Peyer's patch (tissue), 4 donors: ENCODE measurements around the gene PAM. TPM values are rescaled to one million over a fixed set of nuclear protein-coding genes. Genes with fewer than 3 reads are reported as not detected.

ENCODE experiments used
- DNase-seq, 3 donors: peaks; one replicate each; pipeline ENCODE4 v3.0.0-alpha.2; 2017 to 2019
- H3K27ac ChIP-seq, 4 donors: fragments of 200-600 bp; sonication (generic); one replicate each; pipeline ENCODE4 v1.5.1; 2016 to 2019
- H3K27me3 ChIP-seq, 2 donors: fragments of 200-600 bp; sonication (generic); one replicate each; pipeline ENCODE4 v1.5.1; 2019
- H3K36me3 ChIP-seq, 3 donors: fragments of 200-600 bp; sonication (generic); one replicate each; pipeline ENCODE4 v1.5.1; 2016 to 2019
- H3K4me1 ChIP-seq, 4 donors: fragments of 200-600 bp; sonication (generic); one replicate each; pipeline ENCODE4 v1.5.1; 2016 to 2019
- H3K4me3 ChIP-seq, 4 donors: fragments of 200-600 bp; sonication (generic); 1 replicate in 3 of 4; 2 replicates in 1 of 4; pipeline ENCODE4 v1.5.1; 2016 to 2019; ENCODE audit warnings: mild to moderate bottlenecking in 1 of 4
- H3K9me3 ChIP-seq, 4 donors: fragments of 200-600 bp; sonication (generic); one replicate each; pipeline ENCODE4 v1.5.1; 2016 to 2019; ENCODE audit warnings: mild to moderate bottlenecking in 1 of 4
- CTCF ChIP-seq, 6 experiments: fragments of 450-650 bp in 4 of 6; fragments of 200-600 bp in 2 of 6; sonication (generic) in 1 of 6; IDR thresholded peaks; one replicate each; pipeline ENCODE4 v1.5.1; 2017 to 2019; ENCODE audit warnings: antibody characterized with exemption in 6 of 6, mild to moderate bottlenecking in 3 of 6, moderate library complexity in 1 of 6
- POLR2A ChIP-seq, 2 donors: fragments of 450-650 bp; IDR thresholded peaks; one replicate each; pipeline ENCODE4 v1.5.1; 2017; ENCODE audit warnings: antibody characterized with exemption in 2 of 2, mild to moderate bottlenecking in 2 of 2, moderate library complexity in 2 of 2
- total RNA-seq, 4 donors: library from RNA; depleted of rRNA; stranded (reverse); fragments of >200 nt; gene quantifications; one replicate each; pipeline ENCODE4 v1.1.0, GENCODE V29; 2016

Gene PAM
- total RNA-seq, 4 donors from 2014 or later, result 58.6 to 130 (median 109) TPM

- H3K9me3 ChIP-seq, result no peaks in the 10 kb centered on the region
- H3K4me3 ChIP-seq, result no peak overlapping the region
- DNase-seq, result no peak
- no peak overlapping the region for H3K27ac ChIP-seq
- H3K4me1 ChIP-seq, result no peaks in the 10 kb centered on the region
- no peak for TF ChIP-seq POLR2A (IDR thresholded peaks at IDR 0.05)
- TF ChIP-seq CTCF (IDR thresholded peaks at IDR 0.05), result no peak
- H3K27me3 ChIP-seq, result no peaks in the 10 kb centered on the region
- no peaks in the 10 kb centered on the region for H3K36me3 ChIP-seq
These were observed 98.6 kb downstream of the PAM start for GRCh38 chr5:102853680-102854079.

GRCh38 chr5:102855681-102856388 lies 100.7 kb downstream of the PAM start:
- DNase-seq, result no peak
- H3K4me1 ChIP-seq, result no peaks in the 10 kb centered on the region
- no peak for TF ChIP-seq POLR2A (IDR thresholded peaks at IDR 0.05)
- TF ChIP-seq CTCF (IDR thresholded peaks at IDR 0.05), result no peak
- no peaks in the 10 kb centered on the region for H3K36me3 ChIP-seq
- no peaks in the 10 kb centered on the region for H3K9me3 ChIP-seq
- H3K27me3 ChIP-seq, result no peaks in the 10 kb centered on the region
- no peak overlapping the region for H3K27ac ChIP-seq
- H3K4me3 ChIP-seq, result no peak overlapping the region

- H3K36me3 ChIP-seq, result no peaks in the 10 kb centered on the region
- no peaks in the 10 kb centered on the region for H3K9me3 ChIP-seq
- H3K4me1 ChIP-seq, result no peaks in the 10 kb centered on the region
- H3K4me3 ChIP-seq, result no peak overlapping the region
- no peaks in the 10 kb centered on the region for H3K27me3 ChIP-seq
- no peak overlapping the region for H3K27ac ChIP-seq
- DNase-seq, result no peak
- TF ChIP-seq POLR2A (IDR thresholded peaks at IDR 0.05) (no peak), CTCF (IDR thresholded peaks at IDR 0.05) (no peak)
These were observed 101.3 kb downstream of the PAM start for GRCh38 chr5:102856389-102856777.

- DNase-seq, result no peak
These were observed 102.1 kb downstream of the PAM start for GRCh38 chr5:102857076-102857818.

GRCh38 chr5:102858221-102858620 lies 103.1 kb downstream of the PAM start:
- Histone ChIP-seq H3K27ac (no peak overlapping the region), H3K4me3 (no peak overlapping the region)

More at GRCh38 chr5:102857076-102857818, 102.1 kb downstream of the PAM start:
- H3K27me3 ChIP-seq, result no peaks in the 10 kb centered on the region
- TF ChIP-seq CTCF (IDR thresholded peaks at IDR 0.05) (no peak), POLR2A (IDR thresholded peaks at IDR 0.05) (no peak)
- H3K36me3 ChIP-seq, result no peaks in the 10 kb centered on the region
- no peak overlapping the region for H3K27ac ChIP-seq
- H3K4me3 ChIP-seq, result no peak overlapping the region
- H3K4me1 ChIP-seq, result no peaks in the 10 kb centered on the region
- H3K9me3 ChIP-seq, result no peaks in the 10 kb centered on the region

More at GRCh38 chr5:102858221-102858620, 103.1 kb downstream of the PAM start:
- Histone ChIP-seq H3K36me3 (no peaks in the 10 kb centered on the region), H3K9me3 (no peaks in the 10 kb centered on the region), H3K27me3 (no peaks in the 10 kb centered on the region), H3K4me1 (no peaks in the 10 kb centered on the region)
- TF ChIP-seq POLR2A (IDR thresholded peaks at IDR 0.05) (no peak), CTCF (IDR thresholded peaks at IDR 0.05) (no peak)
- DNase-seq, result no peak
